Stomach (tissue), 4 donors: Measurements from ENCODE around the gene ARHGEF10L.

Source experiments
- CTCF ChIP-seq, 7 experiments: fragments of 450-650 bp in 4 of 7; fragments of 200-600 bp in 3 of 7; sonication (generic) in 3 of 7; IDR thresholded peaks; one replicate each; pipeline ENCODE4 v1.5.1; 2016 to 2019; ENCODE audit warnings: antibody characterized with exemption in 7 of 7, control low read depth in 2 of 7, mild to moderate bottlenecking in 1 of 7
- POLR2A ChIP-seq, 4 donors: fragments of 450-650 bp; IDR thresholded peaks; one replicate each; pipeline ENCODE4 v1.6.1; 2016; ENCODE audit warnings: antibody characterized with exemption in 4 of 4, control low read depth in 2 of 4, mild to moderate bottlenecking in 1 of 4, moderate library complexity in 1 of 4

DNA sequence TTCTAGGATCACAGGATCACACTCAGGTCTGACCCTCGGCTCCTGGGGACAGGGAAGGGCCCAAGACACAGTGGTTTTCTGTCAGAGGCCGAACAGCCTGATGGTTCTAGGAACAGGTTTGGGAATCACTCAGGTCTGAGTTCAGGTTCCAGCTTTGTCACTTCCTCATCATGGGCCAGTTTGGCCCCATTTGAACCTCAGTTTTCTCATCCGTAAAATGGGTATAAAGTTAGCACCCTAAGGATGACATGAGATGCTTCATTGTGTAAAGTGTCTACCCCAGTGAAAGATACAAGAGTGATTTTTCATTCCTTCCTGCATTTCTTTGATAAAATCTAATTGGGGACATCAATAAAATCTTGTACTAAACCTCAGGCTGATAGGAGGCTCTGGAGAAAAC is 204.4 kb downstream of the ARHGEF10L start:
- no peak for TF ChIP-seq CTCF (IDR thresholded peaks at IDR 0.05)
- TF ChIP-seq POLR2A (IDR thresholded peaks at IDR 0.05) = no peak
